DMS153 treated with DMSO at 0.1 percent for 48 hours (cell line): ENCODE data around the gene DOK5.
"Not testable (repeated sequence)": the region's sequence is repeated elsewhere in the genome, so short reads cannot be mapped to it uniquely, and the experiment has no call there.

Experiments used
- DNase-seq: peaks from one replicate; lab custom pipeline; 2025; ENCODE audit not compliant: unreplicated experiment; lab: John Stamatoyannopoulos, UW

DOK5 gene

DNA sequence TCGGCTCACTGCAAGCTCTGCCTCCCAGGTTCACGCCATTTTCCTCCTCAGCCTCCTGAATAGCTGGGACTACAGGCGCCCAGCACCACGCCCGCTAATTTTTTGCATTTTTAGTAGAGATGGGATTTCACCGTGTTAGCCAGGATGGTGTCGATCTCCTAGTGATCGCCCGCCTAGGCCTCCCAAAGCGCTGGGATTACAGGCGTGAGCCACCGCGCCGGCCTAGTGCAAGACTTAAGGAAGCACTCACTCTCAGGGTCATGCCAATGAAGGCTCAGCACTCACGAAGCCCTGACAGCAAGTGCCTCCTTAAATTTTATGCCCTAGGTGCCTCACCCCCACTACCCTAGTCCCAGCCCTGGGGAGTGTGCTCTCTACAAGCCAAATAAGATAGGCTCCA lies 4.7 kb upstream of the DOK5 start:
- no peak for DNase-seq

DNA sequence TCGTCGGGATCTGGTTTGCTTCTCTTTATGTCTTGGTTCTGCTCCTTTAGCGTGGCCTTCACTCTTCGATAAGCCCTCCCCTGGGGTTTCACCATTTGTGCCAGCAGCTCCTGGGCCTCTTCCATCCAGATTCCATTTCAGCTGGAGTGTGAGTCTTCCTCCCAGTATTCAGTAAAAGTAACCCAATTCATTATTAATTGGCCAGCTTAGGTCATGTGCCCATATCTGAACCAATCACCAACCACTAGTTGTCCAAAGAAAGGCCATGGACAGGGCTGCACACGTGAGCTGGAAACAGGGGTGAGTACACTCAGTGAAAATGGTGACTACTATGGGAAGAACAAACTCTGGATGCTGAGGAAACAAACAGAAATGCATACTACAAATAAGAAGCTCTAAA lies 2.8 kb upstream of the DOK5 start:
- DNase-seq = no peak

DNA sequence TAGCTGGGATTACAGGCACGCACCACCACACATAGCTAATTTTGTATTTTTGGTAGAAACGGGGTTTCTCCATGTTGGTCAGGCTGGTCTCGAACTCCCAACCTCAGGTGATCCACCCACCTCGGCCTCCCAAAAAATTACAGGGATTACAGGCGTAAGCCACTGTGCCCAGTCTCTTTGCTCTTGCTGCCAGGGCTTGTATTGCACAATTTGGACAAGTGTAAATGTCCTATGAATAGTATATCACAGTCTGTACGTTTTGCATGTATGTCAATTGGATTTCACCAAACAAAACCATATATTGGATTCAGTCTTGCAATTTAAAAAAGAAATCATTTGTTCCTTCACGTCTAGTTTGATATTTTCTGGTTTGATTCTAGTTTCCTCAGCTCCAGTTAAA lies 2.1 kb upstream of the DOK5 start:
- DNase-seq = no peak

DNA sequence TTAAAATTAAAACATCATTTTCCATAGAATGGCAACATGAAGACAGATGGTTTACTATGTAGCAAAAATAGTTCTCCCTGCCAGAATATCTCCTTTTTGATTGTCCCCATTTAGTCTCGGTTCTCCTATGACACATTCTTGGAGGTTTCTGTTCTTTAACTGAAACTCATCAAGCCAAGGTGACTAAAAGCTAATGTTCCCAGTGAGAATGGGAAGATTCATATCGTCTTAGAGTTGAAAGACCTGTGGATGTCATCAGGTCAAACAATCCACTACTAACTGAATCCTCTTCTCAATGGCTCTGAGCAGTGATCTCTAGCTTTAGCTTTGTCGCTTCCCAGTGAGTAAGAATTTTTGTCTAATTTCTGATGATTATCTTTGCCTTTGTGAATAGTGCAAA lies 1.3 kb upstream of the DOK5 start:
- no peak for DNase-seq

DNA sequence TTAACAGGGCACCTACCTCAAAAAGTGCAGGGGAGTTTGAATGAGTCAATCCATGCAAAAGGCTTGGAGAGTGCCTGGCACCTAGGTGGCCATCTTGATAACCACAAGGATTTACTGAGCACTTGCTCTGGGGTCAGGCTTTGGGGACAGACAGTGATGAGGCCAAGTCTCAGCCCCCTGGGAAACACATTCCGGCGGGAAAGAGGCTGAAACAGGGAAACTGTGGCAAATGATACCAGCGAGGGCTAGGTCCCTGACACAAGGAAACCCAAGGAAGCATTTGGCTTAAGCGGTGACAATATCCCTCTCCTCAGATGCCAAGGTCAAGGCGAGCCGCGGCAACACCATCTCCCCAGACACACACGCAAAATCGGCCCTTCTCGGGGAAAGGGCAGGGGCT lies 527 bp upstream of the DOK5 start:
- no peak for DNase-seq

DNA sequence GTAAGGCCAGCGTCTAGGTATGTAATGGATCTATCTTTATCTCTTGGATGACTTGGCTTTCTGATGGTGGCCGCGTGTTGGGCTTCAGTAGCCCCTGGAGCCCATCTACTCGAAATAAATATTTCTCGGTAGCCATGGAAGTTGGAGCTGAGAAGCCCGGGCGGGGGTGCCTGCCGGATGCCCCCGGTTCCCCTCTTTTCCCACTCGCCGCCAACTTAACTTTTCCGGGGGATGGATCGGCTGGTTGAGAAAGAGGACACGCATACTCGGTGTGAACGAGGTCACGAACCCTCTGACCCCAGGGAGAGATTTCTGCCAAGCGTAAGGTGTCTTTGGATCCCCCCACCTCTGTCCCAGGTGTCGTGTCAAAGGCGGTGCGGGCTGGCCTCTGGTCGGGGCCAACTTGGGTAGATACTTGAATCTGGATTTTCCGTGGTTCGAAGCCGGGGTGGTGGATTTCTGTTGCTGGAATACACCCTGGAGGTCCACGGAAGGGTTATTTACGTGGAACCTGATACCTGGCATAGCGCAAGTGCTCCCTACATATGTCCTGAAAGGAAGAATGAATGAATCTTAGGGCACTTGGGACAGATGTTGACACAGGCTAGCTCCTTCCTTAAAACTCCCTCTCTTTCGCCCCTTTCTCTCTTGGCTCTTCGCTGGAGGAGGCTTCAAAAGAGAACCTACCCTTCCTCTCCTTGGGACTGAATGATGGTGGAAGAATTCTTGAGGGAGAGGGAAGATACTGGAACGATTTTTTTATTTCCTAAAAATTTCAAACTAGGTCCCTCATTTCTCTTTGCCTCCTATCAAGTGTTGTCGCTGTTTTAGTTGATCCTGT lies 996 bp downstream of the DOK5 start:
- DNase-seq = no peak

DNA sequence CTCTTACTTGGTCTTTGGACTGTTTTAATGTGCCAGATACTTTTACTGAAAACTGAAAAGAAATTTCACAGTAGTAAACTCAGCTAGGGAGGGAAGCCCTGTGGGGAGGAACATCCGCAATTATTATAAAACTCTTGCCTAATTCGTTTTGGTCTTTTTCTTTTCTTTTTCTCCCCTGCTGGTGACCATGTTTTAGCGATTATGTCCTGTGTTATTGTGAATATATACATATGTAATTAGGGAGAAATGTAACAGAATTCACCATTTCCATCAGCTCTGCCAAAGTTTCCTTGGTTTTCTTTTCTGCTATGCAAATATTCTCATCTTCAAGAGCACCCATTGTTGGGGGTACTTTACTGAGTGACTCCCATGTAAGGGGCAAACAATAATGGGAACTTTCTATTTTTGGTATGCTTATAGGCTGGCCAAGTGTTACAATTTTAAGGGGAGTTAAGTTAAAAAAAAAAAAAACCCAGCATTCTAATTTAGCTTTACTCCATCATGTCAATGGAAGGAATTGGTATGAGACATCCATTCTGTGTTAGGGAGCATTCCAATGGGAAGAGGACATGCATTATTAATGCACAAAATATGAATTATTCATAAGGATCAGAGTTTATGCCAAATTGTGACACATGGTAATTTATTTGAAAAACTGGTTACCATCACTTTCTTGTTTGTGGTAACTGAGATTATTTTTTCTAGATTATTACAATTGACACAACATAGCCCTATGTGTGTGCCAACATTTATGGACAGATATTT lies 2.0 kb downstream of the DOK5 start:
- no peak for DNase-seq

DNA sequence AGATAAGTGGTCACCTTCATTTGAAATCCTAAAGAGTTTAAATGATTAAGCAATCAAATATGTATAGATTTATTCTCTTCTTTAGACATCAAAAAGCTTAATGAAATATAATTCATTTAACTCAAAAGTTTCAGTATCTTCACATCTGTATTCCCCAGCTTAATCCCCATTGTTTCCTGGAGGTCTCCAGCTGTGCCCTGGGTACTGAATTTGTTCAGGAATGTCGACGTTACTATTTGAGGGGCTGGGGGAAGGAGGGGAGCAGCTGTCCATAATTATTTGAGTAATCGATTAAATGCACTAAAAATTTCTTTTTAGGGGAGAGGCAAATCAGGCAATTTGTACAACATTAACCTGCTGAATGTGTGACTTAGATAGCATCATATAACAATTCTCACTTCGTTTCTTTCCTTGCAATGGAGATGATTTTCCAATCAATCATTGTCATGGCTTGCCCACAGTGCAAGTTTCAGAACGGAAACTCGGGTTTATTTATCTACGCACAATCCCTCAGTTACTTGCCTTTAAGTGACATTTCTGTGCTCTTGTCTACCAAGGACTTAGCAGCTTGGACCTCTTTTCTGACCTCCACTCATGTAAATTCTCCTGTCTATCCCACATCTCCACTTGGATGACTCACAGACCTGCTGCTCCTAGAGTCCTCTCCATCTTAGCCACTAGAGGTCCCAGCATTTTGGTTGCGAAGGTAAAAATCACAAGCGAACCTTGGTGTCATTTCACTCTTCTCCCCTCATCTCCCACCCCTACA lies 3.9 kb downstream of the DOK5 start:
- DNase-seq = no peak

DNA sequence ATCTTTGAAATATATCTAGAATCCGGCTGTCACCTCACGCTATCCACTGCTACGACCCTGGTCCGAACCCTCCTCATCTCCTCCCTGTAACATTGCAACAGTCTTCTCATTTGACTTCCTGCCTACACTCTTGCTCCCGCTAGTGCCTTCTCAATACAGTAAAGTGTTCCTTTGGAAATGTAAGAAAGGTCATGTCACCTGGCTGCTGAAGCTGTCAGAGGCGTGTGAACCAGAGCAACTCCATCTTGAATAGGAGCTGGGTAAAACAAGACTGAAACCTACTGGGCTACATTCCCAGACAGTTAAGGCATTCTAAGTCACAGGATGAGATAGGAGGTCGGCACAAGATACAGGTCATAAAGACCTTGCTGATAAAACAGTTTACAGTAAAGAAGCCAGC lies 4.5 kb downstream of the DOK5 start:
- DNase-seq = not testable (repeated sequence)

DNA sequence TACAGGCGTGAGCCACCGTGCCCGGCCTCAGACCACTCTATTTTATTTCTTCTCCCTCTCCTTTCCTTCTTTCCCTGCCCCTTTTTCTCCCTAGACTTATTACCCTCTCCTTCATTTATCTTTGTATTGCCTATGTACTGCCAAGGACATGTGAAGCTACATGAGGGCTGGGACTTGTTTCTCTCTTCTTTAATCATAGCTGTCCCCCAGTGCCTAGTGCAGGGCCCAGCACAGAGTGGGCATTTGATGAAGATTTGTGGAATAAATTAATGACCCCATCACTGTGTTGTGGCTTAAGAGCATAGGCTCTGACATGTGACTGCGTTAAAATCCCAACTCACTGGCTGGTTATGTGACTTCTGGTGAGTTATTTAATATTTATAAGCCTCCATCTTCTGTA lies 6.0 kb downstream of the DOK5 start:
- no peak for DNase-seq

DNA sequence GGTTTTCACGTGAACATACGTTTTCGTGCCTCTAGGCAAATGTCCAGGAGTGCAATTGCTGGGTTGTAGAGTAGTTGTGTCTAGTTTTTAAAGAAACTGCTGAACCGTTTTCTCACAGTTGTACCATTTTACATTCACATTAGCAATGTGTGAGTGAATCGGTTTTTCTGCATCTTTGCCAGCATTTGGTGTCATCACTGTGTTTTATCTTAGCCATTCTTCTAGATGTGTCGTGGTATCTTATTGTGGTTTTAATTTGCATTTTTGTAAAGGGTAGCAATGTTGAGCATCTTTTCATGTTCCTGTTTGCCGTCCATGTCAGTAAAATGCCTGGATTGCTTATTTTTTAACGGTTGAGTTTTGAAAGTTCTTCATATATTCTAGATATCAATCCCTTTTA lies 10.2 kb downstream of the DOK5 start:
- DNase-seq = no peak

DNA sequence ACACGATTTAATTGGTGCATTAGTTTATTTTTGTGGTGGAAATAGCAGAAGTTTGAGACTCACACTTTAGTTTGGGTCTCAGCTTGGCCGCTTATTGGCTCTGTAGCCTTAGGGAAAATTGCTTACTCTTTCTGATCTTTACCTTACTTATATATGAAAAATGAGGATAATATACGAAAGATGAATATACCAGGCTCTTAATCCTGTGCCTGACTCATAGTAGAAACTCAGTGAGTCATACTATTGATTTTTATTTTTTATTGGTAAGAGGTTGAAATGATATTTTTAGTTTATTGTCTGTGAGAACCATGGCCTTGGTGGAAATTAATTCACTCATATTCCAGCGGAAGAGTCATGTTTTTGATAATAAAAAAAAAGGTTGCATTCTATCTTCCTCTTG lies 11.2 kb downstream of the DOK5 start:
- DNase-seq = no peak

DNA sequence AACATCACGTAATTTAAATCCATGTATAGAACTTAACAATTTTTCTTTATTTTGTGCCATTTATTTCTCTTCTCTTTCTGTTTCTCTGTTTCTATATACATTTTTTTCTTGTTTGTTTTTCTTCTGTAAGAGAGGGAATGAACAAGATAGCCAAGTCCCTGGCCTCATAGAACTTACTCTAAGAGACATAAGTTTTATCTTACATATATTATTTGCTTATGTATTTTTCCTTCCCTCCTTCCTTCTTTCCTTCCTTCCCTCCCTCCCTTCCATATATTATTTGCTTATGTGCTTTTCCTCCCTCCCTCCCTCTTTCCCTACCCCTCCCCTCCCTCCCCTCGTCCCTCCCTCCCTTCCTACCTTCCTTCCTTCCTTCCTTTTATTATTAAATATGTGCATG lies 13.0 kb downstream of the DOK5 start:
- DNase-seq = no peak

DNA sequence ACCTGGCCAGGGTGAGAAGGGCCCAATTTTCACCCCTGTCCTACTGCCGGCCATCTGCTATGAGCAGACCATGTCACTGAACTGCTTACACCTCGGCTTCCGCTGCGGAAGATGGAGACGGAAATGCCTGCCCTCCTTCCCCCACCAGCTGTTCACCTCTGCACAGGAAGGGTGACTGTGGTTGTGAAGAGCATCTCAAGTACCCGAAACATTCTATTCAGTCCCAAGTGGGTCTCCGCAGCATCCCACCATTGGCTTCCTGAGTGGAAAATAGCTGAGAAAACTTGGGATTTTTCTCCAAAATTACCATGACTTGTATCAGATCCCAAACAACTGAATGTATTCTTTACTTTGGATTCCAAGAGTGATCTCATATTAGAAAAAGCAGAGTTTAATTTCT lies 16.1 kb downstream of the DOK5 start:
- no peak for DNase-seq

DNA sequence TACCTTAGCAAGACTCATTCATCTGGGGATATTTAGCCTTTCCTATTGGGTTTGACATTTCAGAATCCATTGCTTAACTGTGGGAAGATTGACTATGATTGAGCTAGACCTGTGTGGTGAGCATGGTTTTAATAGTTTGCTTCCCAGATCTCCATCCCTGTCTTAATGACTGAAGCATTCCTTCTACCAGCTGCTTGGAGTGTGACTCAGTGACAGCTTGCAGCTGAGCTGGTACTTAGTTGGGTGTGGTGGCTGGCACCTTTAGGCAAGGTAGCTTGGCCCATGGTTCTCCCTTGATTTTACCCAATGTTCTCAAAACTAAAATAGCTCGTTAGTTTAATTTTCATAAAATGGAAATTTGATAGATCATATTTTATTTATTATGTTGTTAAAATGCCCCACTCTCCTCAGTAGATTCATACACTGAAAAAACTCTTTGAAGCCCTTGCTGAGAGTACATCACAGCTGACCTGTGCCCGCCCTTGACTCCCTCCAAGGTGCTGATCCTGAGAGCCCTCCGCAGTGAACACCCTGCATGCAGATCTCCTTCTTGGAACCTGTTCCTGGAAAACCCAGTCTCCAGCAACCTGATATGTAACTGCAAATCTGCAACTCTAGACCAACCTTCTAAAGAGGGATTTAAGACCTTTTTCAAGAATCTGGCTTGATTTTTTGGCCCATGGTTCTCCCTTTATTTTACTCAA lies 19.1 kb downstream of the DOK5 start:
- no peak for DNase-seq

DNA sequence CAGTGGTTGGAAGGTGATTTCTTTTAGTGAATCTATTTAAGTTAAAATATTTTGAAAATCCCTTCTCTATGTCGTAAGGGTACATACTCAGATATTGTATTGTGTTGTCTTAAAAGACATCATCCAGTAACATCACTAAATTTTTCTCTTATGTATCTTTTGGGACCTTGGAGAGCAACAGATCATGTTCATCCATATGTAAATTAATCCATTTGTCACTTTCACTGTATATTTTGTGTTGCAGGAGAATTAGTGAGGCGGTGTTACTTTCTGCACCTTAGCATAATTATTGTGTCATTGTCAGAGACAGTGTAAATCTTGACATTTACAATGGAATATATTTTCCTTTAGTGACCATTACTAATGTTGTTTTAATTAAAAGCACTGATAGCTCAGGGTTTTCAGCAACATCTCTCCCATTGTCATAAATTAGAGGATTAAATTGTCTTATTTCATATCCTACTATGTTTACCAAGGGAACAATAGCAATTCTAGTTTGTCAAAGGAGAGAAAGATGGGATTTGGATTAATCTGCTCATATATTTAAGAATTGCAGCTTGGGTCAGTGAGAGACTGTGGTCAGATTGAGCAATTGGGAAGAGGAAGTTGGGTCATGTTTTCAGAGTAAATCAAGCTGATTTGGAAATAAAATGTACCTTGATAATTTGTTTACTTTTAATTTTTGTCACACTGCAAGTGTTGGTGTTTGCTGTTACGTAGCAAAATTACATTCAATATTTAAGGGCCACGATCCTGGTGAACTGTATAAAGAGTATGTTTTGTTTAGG lies 22.7 kb downstream of the DOK5 start:
- no peak for DNase-seq

DNA sequence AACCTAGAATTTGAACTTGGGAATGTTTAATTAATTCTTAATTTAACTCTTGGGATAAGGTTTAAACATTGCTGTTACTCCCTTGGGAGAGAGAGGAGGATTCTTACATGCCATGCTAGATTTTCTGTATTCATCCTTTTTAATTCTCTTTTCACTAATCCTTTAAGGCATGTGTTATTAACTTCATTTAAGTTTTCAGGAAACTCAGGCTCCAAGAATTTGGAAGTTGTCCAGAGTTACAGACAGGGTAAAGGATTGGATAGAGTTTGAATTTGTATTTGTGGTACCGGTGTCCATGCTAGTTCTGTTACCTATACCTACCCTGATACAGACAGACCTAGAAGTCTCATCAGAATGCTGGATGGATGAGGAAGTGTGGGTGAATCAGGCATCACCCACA lies 23.7 kb downstream of the DOK5 start:
- no peak for DNase-seq

DNA sequence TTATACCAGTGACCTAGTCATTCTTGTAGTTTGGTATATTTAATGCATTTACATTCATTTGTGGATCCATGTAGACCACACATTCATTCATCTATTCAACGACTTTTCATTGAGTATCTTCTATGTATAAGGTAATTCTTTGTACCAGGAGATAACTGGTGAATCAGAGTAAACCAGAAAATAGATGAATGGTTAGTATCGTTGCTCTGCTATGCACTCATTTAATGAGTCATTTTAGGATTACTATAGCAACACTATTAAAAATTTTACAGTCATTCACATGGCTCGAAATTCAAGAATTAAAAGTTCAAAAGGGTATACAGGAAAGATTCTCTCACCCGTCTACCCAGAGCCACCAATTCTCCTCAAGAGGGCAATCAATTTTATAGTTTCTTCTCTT lies 26.8 kb downstream of the DOK5 start:
- DNase-seq = no peak

DNA sequence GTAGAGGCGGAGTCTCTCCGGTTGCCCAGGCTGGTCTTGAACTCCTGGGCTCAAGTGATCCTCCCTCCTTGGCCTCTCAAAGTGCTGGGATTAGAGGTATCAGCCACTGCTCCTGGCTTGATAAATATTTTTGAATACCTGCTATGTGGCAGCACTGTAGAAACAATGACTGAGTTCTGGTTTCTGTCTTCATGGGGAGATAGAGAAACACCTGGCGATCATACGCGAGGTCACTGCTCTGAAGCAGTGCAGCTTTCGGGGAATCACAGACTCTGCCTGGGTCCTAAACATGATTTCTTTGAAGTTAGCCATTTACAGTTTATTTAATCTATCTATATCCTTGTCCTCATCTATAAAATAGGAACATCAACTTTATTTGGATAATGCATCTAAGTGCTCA lies 31.2 kb downstream of the DOK5 start:
- no peak for DNase-seq

DNA sequence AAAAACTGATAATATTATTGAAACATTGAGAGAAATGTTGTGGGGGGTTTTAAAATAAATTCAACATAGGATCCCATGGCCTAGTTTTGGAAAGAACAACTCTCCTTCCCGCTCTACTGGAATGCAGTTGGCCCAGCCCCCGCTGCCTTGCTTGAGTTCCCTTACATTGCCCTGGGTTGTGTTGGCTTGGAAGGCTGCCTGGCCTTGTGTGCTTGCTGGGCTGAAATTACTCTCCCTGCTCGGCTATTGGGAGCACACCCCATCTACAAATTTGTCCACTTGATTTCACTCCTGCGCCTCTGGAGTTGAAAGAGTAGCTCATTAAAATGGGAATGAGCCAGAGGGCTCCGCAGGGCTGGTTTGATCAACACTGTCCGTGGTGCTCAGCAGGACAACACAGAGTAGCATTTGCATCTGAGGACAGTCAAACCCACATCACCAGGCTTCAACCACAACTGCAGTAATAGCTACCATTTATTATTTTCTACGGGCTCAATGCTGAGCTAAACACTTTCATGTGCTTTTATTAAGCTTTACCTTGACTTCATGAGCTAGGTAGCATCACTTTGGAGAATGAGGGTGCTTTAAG lies 35.2 kb downstream of the DOK5 start:
- no peak for DNase-seq
